GM18511 (cell line): ENCODE results near the gene SDC3.

ENCODE experiments used
- ATAC-seq: cut with Tn5 transposase; IDR thresholded peaks from one replicate; pipeline ENCODE4 v1.9.1; 2021; ENCODE audit warnings: mild to moderate bottlenecking, moderate library complexity; ENCODE audit not compliant: unreplicated experiment

SDC3 gene

GRCh38 chr1:30929135-30929889, 20.8 kb upstream of the SDC3 start:
- ATAC-seq = no peak

DNA sequence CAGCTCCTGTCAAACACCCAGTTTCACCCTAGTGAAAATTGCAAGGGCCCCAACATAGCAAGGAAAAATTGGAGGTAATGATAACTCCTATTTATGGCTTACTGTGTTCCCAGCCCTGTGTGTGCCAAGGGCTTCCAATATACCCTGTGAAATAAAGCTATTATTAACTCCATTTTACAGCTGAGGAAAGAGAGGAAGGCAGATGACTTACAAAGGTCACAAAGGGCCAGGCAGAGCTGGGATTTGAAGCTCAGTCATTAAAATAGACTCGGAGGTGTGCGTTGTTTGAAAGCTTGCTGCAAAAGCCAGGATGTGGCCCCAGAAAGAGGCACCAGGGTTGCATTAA, 20.2 kb upstream of the SDC3 start:
- no peak for ATAC-seq

- no peak for ATAC-seq
Observed at GRCh38 chr1:30928171-30928570, 19.6 kb upstream of the SDC3 start.

GRCh38 chr1:30927448-30927847, 18.9 kb upstream of the SDC3 start:
- no peak for ATAC-seq

DNA sequence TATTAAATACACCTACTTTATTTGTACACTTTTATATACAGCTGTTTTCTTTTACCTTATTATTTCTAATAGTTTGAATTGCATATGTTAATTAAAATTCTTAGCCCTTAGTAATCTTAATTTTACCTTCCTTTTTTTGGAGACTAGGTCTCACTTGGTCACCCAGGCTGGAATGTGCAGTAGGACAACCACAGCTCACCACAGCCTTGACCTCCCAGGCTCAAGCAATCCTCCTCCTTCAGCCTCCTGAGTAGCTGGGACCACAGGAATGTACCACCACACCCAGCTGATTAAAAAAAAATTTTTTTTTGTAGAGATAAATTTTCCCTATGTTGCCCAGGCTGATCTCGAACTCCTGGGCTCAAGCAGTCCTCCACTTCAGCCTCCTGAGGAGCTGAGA, 15.0 kb upstream of the SDC3 start:
- ATAC-seq = no peak

GRCh38 chr1:30920827-30921226, 12.3 kb upstream of the SDC3 start:
- no peak for ATAC-seq

GRCh38 chr1:30919025-30919881, 10.7 kb upstream of the SDC3 start:
- ATAC-seq = no peak

GRCh38 chr1:30916296-30916695, 7.7 kb upstream of the SDC3 start:
- no peak for ATAC-seq

DNA sequence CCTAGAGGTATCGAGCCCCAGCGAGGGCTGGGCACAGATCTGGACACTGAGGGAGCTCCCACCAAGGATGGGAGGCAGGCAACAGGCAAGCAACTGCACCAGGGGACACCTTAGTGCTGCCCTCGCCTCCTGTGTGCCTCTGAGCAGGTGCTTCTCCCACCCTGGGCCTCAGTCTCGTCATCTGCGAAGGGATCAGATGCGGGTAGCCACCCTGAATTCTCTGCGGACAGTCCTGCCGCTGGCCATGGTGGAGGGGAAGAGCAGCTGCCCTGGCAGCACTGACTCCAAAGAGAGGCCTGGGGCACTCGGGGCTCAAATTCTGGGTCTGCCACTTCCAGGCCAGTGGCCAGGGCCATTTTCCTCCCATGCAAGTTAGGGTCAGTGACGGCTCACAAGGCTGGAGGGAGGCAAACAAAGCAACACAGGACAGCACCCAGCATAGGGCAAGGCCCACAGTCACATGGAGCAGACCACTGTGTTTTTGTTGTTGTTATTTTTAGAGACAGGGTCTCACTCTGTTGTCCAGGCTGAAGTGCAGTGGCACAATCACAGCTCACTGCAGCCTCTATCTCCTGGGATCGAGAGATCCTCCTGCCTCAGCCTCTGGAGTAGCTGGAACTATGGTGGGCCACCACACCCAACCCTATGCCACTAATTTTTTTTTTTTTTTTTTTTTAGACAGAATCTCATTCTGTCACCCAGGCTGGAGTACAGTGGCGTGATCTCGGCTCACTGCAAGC, 7.1 kb upstream of the SDC3 start:
- ATAC-seq = no peak

GRCh38 chr1:30914931-30915330, 6.4 kb upstream of the SDC3 start:
- no peak for ATAC-seq

DNA sequence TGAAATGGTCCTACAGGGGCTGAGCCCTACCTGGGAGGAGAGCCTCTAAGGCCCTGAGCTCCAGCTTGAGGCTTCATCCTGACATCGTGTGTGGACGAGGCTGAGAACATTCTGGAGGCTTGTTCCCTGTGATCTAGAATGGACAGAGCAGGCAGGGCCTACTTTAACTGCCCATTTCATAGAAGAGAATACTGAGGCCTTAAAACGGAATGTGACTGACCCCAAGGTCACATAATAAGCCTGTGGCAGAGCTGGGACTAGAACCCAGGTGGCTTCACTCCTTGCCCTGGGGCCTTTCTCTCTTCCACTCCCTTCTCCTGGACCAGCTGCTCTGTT, 6.0 kb upstream of the SDC3 start:
- ATAC-seq = no peak

GRCh38 chr1:30912913-30913652, 4.5 kb upstream of the SDC3 start:
- no peak for ATAC-seq

DNA sequence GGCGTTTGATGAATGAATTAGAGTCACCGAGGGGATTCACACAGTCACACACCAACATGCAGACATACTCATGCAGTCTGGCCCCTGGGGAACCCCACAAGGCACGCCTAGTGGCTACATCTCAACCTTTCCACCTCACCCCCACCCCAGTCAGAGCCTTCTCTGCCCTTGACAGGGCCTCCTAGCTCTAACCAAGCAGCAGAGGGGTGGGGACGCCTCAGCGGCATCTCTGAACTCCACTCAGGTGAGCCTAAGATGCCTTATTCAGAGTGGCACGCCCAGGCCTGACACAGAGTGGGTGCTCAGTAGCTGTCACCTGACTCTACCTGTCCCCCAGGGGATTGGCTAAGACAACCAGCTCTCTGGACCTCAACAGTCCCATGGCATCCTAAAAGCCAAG, 3.7 kb upstream of the SDC3 start:
- ATAC-seq = no peak

- ATAC-seq = no peak
Observed at GRCh38 chr1:30911059-30911954, 2.7 kb upstream of the SDC3 start.

DNA sequence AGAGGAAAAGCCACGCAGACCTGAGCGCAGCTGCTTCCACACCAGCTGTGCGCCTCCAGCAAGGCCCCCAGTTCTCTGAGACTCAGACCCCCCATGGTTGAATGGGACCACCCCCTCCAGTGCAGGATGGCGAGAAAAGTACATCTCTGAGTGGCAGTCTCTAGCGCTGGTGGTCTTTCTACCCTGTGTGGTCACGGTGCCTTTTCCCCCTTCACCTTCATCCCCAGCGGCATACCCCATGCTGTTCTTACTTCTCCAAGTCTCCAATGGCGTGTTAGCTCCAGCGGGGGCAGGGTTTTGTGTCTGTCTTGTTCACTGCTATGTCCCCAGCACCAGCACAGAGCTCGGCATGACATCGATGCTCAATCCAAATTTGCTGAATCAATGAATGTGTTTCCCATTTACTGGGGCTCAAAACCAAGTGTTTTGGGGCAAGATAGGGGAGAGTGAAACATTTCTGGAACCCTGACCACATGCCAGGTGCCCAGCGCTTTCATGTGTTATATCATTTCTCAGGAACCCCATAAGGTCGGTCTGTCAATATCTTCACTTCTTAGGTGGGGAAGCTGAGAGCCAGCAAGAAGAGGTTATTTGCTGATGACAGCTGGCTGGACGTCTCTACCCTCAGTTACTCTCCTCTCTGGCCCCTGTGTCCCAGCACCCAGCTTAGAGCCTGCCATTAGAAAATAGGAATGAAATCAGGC, 959 bp upstream of the SDC3 start:
- no peak for ATAC-seq

DNA sequence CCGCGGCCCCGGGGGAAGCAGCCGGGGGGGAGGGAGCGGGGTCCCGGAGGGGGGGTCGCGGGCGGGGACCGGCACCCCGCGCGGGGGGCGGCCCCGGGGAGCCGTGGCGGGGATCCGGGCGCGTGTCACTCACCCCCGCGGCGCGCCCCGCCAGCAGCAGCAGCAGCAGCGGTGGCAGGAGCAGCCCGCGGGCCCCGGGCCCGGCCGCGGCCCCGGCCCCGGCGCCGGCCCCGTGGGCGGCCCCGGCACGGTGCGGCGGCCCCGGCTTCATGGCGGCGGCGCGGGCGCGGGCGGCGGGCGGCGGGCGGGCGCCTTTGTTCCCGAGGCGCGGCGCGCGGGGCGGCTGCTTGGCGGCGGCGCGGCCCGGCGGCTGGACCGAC, 252 bp downstream of the SDC3 start:
- ATAC-seq = no peak

DNA sequence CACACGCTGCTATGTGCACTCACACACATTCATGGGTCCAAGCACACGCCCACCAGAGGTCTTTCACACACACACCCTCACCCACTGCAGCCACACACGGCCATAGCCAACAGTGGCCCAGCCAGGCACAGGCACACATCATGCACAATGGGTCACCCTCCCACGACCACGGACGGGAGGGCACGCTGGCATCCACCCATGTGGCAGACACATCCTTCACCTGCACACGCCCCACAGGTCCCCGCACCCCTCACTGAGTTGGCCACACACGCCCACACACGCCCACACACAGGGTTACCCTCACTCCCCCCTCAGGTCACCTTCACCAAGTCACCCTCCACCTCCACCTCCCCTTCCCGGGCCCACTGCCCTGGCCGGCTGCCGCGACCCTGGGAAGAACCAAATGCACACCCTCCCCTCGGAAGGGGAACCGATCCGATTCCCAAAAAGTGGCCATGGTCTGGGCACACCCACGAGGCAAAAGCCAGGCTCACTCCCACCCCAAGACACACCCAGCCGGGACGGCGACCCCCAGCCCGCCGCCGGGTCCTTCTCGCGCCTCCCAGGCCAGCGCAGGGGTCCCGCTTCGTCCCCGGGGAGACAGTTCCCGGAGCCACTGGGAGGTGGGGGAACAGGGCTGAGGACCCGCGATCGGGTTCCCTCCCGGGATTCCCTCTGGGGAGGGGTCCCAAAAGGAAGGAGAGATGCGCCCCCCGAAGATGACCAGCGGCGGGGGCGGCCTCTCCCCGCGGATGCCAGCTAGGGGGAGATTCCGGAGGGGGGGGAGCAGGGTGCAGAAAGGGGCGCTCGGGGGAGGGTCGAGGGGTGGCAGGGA, 860 bp downstream of the SDC3 start:
- ATAC-seq = no peak

DNA sequence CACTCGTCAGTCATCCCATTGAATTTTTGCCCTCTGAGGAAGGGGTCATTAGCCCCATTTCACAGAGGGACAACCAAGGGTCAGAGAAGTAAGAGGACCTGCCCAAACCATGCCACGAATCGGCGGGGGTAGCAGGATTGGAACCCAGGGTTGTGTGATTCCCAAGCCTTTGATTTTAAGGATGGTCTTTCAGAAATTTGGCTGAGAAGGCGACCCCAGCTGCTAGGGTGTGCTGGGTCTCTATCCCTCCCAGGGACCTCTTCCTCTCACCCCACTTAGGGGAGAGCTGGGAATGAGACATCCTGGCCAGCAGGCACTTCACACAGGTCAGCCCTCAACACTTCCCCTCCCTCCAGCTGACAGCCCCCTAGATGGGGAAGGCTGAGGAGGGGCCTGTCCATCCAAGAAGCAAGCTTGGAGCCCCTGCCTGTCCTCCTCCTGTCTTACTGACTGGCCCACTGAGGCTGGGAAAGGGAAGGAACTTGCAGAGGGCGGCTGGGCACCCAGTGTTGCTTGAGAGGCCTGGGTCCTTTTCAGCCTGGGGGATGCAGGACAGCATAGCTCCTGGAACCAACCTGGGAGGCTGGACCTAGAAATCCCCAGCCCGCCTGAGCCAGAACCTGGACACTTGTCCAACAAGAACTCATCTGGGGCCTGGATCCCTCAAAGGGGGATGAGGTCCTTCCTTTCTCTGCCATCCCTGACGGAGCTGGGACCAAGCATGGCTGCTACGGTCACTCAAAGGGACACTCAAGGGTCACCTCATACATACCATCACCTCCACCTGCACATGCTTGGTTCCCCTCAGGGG, 1.7 kb downstream of the SDC3 start:
- ATAC-seq = no peak
